MM.1S (cell line): ENCODE measurements around the gene NEXN.

Experiments used
- EZH2 ChIP-seq: fragments of 300-600 bp; sonication (generic); optimal IDR thresholded peaks from 2 replicates; pipeline ENCODE3; 2017; ENCODE audit warnings: low read depth, mild to moderate bottlenecking, antibody characterized with exemption, low read length, mixed read lengths
- EZH2phosphoT487 ChIP-seq: fragments of 300-600 bp; sonication (generic); IDR thresholded peaks from 2 replicates; pipeline ENCODE4 v1.6.1; 2018; ENCODE audit warnings: antibody characterized with exemption, low read length
- TF ChIP-seq, protein P1 (sequence below): fragments of 300-600 bp; sonication (generic); IDR thresholded peaks from 2 replicates; pipeline ENCODE4 v1.5.1; 2016; ENCODE audit warnings: antibody characterized with exemption, low read length, mixed read lengths

DNA sequence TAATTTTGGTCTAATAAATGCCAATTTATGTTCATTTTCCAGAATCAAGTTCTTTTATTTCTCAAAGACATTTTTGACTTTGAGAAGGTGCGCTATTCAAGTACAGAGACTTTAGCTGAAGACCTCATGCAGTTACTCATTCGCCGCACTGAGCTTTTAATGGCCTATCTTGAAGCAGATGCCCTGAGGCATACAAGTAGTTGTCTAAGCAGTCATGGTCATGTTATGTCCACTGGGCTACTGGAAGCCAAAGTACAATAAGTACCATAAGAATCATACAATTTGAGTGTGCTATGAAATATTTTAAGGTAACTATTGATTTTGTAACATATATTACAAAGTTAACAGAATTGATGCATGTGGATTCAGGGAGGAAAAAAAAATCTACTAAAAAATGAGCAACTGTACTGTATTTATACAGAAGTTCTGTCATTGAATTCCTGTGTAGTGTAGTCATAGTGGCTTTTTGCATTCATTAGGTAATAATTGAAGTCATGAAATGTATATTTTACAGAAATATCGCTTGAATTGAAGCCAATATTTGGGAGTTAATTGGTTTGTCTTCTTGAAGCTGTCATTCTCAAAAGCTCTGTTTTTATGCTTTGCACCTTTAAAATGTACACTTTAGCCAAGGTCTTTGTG, 13.5 kb upstream of the NEXN start:
- TF ChIP-seq, protein P1, sequence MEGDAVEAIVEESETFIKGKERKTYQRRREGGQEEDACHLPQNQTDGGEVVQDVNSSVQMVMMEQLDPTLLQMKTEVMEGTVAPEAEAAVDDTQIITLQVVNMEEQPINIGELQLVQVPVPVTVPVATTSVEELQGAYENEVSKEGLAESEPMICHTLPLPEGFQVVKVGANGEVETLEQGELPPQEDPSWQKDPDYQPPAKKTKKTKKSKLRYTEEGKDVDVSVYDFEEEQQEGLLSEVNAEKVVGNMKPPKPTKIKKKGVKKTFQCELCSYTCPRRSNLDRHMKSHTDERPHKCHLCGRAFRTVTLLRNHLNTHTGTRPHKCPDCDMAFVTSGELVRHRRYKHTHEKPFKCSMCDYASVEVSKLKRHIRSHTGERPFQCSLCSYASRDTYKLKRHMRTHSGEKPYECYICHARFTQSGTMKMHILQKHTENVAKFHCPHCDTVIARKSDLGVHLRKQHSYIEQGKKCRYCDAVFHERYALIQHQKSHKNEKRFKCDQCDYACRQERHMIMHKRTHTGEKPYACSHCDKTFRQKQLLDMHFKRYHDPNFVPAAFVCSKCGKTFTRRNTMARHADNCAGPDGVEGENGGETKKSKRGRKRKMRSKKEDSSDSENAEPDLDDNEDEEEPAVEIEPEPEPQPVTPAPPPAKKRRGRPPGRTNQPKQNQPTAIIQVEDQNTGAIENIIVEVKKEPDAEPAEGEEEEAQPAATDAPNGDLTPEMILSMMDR: no peak
- TF ChIP-seq EZH2phosphoT487 (no peak), EZH2 (no peak)
